ENCODE results near the gene TBC1D4.

DNA sequence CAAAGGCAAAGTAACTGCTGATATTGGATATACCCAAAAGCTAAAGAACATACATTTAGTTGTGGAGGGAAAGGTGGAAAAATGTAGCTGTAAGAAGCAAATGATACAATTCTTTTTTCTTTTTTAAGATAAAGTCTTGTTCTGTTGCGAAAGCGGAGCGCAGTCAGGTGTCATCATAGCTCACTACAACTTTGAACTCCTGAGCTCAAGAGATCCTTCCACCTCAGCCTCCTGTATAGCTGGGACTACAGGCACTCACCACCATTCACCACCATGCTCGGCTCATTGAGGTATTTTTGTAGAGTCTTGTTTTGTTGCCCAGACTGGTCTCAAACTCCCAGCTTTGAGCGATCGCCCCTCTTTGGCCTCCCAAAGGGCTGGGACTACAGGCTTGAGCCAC lies 38.0 kb downstream of the TBC1D4 start:
- TF ChIP-seq, protein P1, sequence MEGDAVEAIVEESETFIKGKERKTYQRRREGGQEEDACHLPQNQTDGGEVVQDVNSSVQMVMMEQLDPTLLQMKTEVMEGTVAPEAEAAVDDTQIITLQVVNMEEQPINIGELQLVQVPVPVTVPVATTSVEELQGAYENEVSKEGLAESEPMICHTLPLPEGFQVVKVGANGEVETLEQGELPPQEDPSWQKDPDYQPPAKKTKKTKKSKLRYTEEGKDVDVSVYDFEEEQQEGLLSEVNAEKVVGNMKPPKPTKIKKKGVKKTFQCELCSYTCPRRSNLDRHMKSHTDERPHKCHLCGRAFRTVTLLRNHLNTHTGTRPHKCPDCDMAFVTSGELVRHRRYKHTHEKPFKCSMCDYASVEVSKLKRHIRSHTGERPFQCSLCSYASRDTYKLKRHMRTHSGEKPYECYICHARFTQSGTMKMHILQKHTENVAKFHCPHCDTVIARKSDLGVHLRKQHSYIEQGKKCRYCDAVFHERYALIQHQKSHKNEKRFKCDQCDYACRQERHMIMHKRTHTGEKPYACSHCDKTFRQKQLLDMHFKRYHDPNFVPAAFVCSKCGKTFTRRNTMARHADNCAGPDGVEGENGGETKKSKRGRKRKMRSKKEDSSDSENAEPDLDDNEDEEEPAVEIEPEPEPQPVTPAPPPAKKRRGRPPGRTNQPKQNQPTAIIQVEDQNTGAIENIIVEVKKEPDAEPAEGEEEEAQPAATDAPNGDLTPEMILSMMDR (conservative IDR thresholded peaks at IDR 0.05; ENCODE audit: low read depth in 2 of 2) = no peak
- TF ChIP-seq POLR2AphosphoS5 (IDR thresholded peaks at IDR 0.05; ENCODE audit: low read depth) (no peak), JUNB (IDR thresholded peaks at IDR 0.05; ENCODE audit: unreplicated experiment) (no peak)
